Measurements from ENCODE around the gene ATP8B4. TPM values are rescaled to one million over a fixed set of nuclear protein-coding genes. Genes with fewer than 3 reads are reported as not detected.

ATP8B4 gene
- total and polyA plus RNA-seq, 11 donors, result 0.51 to 14.7 (median 2.1) TPM

DNA sequence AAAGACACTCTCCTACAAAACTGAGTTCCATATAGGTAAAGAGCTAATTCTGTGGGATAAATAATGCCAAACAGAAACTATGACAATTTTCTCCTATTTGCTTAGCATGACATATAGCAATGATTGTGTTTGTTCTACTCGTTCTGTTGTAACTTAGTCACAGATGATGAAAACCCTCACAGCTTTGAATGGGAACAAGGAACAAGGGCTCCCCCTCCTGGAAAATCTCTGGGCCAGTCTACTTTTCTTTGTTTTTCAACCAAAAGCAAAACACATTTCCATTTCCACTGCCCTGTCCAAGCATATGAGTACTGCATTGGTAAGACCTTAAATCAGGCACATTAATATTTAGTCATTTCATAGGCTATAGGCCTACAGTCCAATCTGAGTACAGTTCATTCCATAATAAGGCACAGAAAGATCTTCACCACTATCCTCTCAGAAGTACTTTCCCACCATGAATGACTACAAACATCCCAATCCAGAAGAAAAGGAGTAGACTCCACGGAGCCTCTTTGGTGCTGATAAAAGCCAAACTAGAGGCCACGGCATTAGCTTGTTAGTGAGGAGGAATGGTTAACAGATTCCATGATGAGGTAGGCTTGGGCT lies 67.1 kb downstream of the ATP8B4 start:
- no peaks in the 10 kb centered on the region for H3K36me3 ChIP-seq
- peak in 4 of 5 donors; percentile 31 to 47 (median 38) for DNase-seq
- H3K27ac ChIP-seq, result peak overlapping the region in 1 of 12 donors; percentile 24
- no peaks in the 10 kb centered on the region for H3K27me3 ChIP-seq
- WGBS, 4 donors, result 15 to 41% (median 27%) methylated on average over 3 of the region's 3 CpGs
- no peaks in the 10 kb centered on the region for H3K9me3 ChIP-seq
- intact Hi-C loops (cut with DNase I), result loop anchor here in 5 of 10 donors (2.0 to 10.0 kb wide), 5 partner anchors 137 to 817 kb away; no protein-coding TSS in a partner anchor
- H3K4me3 ChIP-seq, result no peak overlapping the region
- TF ChIP-seq, protein P1, sequence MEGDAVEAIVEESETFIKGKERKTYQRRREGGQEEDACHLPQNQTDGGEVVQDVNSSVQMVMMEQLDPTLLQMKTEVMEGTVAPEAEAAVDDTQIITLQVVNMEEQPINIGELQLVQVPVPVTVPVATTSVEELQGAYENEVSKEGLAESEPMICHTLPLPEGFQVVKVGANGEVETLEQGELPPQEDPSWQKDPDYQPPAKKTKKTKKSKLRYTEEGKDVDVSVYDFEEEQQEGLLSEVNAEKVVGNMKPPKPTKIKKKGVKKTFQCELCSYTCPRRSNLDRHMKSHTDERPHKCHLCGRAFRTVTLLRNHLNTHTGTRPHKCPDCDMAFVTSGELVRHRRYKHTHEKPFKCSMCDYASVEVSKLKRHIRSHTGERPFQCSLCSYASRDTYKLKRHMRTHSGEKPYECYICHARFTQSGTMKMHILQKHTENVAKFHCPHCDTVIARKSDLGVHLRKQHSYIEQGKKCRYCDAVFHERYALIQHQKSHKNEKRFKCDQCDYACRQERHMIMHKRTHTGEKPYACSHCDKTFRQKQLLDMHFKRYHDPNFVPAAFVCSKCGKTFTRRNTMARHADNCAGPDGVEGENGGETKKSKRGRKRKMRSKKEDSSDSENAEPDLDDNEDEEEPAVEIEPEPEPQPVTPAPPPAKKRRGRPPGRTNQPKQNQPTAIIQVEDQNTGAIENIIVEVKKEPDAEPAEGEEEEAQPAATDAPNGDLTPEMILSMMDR (IDR thresholded peaks at IDR 0.05), result peak; percentile 37 to 75 (median 62)
- no peak for TF ChIP-seq POLR2A (IDR thresholded peaks at IDR 0.05)
- H3K4me1 ChIP-seq, result peaks cover 0 to 48% (median 5%) of the 10 kb centered on the region in 12 donors
- peak in 3 of 4 donors; percentile 43 to 66 (median 49) for ATAC-seq

- WGBS, 4 donors, result 67 to 72% (median 70%) methylated on average over 5 of the region's 5 CpGs
Measured at GRCh38 chr15:50050986-50051743, 67.9 kb downstream of the ATP8B4 start.

DNA sequence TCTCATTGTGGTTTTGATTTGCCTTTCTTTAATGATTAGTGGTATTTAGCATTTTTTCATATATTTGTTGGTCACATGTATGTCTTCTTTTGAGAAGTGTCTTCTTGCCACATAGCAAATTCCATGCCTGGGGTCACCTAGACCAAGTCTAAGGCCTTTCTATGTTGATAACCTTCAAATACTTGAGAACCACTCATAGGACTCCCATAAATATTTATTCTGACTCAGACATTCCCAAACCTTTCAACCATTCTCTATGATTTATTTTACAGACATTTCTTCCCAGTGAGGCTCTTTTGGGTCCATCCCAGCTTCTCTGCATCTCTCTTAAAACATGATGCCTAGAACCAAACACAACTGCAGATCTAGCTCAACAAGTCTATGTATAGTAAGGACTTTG lies 69.2 kb downstream of the ATP8B4 start:
- TF ChIP-seq POLR2A (IDR thresholded peaks at IDR 0.05), result no peak
- TF ChIP-seq, protein P1 (IDR thresholded peaks at IDR 0.05), result no peak
- peaks cover 0 to 37% (median 0%) of the 10 kb centered on the region in 12 donors for H3K4me1 ChIP-seq
- no peak for DNase-seq
- H3K36me3 ChIP-seq, result no peaks in the 10 kb centered on the region
- H3K4me3 ChIP-seq, result no peak overlapping the region
- no peaks in the 10 kb centered on the region for H3K9me3 ChIP-seq
- no peaks in the 10 kb centered on the region for H3K27me3 ChIP-seq
- ATAC-seq, result no peak
- no peak overlapping the region for H3K27ac ChIP-seq
- intact Hi-C loops (cut with DNase I), result loop anchor here in 5 of 10 donors (2.0 to 10.0 kb wide), 4 partner anchors 135 to 815 kb away; no protein-coding TSS in a partner anchor

More at GRCh38 chr15:50050986-50051743, 67.9 kb downstream of the ATP8B4 start:
- H3K36me3 ChIP-seq, result no peaks in the 10 kb centered on the region
- peaks cover 0 to 48% (median 5%) of the 10 kb centered on the region in 12 donors for H3K4me1 ChIP-seq
- intact Hi-C loops (cut with DNase I), result loop anchor here in 5 of 10 donors (2.0 to 10.0 kb wide), 4 partner anchors 136 to 816 kb away; no protein-coding TSS in a partner anchor
- ATAC-seq, result no peak
- no peaks in the 10 kb centered on the region for H3K27me3 ChIP-seq
- TF ChIP-seq, protein P1 (IDR thresholded peaks at IDR 0.05), result no peak
- TF ChIP-seq POLR2A (IDR thresholded peaks at IDR 0.05), result no peak
- H3K27ac ChIP-seq, result no peak overlapping the region
- H3K9me3 ChIP-seq, result no peaks in the 10 kb centered on the region
- DNase-seq, result no peak
- no peak overlapping the region for H3K4me3 ChIP-seq

DNA sequence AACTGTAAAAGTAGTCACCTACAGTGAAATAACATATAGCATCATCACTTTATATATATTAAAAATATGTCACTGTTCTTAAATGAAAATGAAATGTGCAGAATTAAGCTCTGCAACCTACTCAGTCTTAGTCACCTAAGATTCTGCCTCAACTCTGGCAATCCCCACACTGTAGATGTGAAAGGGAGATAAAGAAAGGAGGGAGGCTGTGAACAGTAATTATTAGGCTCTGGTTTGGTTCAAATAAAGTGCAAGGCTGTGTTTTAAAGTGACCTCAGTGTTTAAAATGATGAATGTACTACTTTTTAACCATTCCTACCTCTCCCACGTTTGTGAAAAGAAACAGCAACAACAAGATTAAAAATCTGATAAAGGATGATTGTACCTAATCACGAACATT lies 72.2 kb downstream of the ATP8B4 start:
- DNase-seq (no peak), ATAC-seq (no peak)
- peaks cover 0 to 10% (median 0%) of the 10 kb centered on the region in 12 donors for H3K4me1 ChIP-seq
- H3K4me3 ChIP-seq, result no peak overlapping the region
- peaks cover 0 to 16% (median 10%) of the 10 kb centered on the region in 12 donors for H3K9me3 ChIP-seq
- H3K27ac ChIP-seq, result no peak overlapping the region
- peaks cover 0 to 5% (median 0%) of the 10 kb centered on the region in 9 donors for H3K36me3 ChIP-seq
- intact Hi-C loops (cut with DNase I), result no loop called here
- TF ChIP-seq POLR2A (IDR thresholded peaks at IDR 0.05), result no peak
- TF ChIP-seq, protein P1 (IDR thresholded peaks at IDR 0.05), result no peak
- no peaks in the 10 kb centered on the region for H3K27me3 ChIP-seq
- WGBS, 4 donors, result 65 to 74% (median 68%) methylated on average over 2 of the region's 2 CpGs
